ENCODE results near the gene MSANTD3. TPM values are rescaled to one million over a fixed set of nuclear protein-coding genes. Genes with fewer than 3 reads are reported as not detected.
A peak's percentile ranks its signal among the peaks of the same experiment; 100 is the strongest.
"Not testable (repeated sequence)": the region's sequence is repeated elsewhere in the genome, so short reads cannot be mapped to it uniquely, and the experiment has no call there.

The MSANTD3 gene
- 38.9 and 45.1 TPM in 2 replicates for total RNA-seq

GRCh38 chr9:100426530-100427365, at the start of gene MSANTD3:
Gene MSANTD3, plus strand, starts transcription at chr9:100427143. Its CDS starts 14,796 bp downstream, at chr9:100441939.
- peak; percentile 78 to 90 for DNase-seq (ENCODE audit: low read depth in 2 of 2)

GRCh38 chr9:100379862-100380261, 47.1 kb upstream of the MSANTD3 start:
- peak in 1 of 2 donors; percentile 71 for DNase-seq (ENCODE audit: low read depth in 2 of 2)

- not testable (repeated sequence) for DNase-seq (ENCODE audit: low read depth in 2 of 2)
These were observed 34.0 kb upstream of the MSANTD3 start for GRCh38 chr9:100392989-100393388.

- DNase-seq (ENCODE audit: low read depth in 2 of 2), result no peak
These were observed 32.8 kb upstream of the MSANTD3 start for GRCh38 chr9:100394032-100394695.

GRCh38 chr9:100394816-100395215, 32.1 kb upstream of the MSANTD3 start:
- DNase-seq (ENCODE audit: low read depth in 2 of 2), result peak in 1 of 2 donors; percentile 38

GRCh38 chr9:100396769-100397168, 30.2 kb upstream of the MSANTD3 start:
- no peak for DNase-seq (ENCODE audit: low read depth in 2 of 2)

GRCh38 chr9:100397529-100398266, 29.2 kb upstream of the MSANTD3 start:
- DNase-seq (ENCODE audit: low read depth in 2 of 2), result no peak

- DNase-seq (ENCODE audit: low read depth in 2 of 2), result no peak
These were observed 25.9 kb upstream of the MSANTD3 start for GRCh38 chr9:100401042-100401441.

GRCh38 chr9:100406962-100407361, 20.0 kb upstream of the MSANTD3 start:
- no peak for DNase-seq (ENCODE audit: low read depth in 2 of 2)

- no peak for DNase-seq (ENCODE audit: low read depth in 2 of 2)
These were observed 18.3 kb upstream of the MSANTD3 start for GRCh38 chr9:100408546-100409175.

- no peak for DNase-seq (ENCODE audit: low read depth in 2 of 2)
These were observed 17.8 kb upstream of the MSANTD3 start for GRCh38 chr9:100409176-100409556.

- DNase-seq (ENCODE audit: low read depth in 2 of 2), result peak; percentile 88 to 91
These were observed 15.3 kb upstream of the MSANTD3 start for GRCh38 chr9:100411472-100412283.

- no peak for DNase-seq (ENCODE audit: low read depth in 2 of 2)
These were observed 13.0 kb upstream of the MSANTD3 start for GRCh38 chr9:100413839-100414420.

GRCh38 chr9:100417815-100418214, 9.1 kb upstream of the MSANTD3 start:
- no peak for DNase-seq (ENCODE audit: low read depth in 2 of 2)

GRCh38 chr9:100419166-100419565, 7.8 kb upstream of the MSANTD3 start:
- no peak for DNase-seq (ENCODE audit: low read depth in 2 of 2)

- not testable (repeated sequence) for DNase-seq (ENCODE audit: low read depth in 2 of 2)
These were observed 5.8 kb upstream of the MSANTD3 start for GRCh38 chr9:100421116-100421515.

GRCh38 chr9:100425758-100426157, 1.2 kb upstream of the MSANTD3 start:
- peak in 1 of 2 donors; percentile 80 for DNase-seq (ENCODE audit: low read depth in 2 of 2)

GRCh38 chr9:100426189-100426529, 784 bp upstream of the MSANTD3 start:
- DNase-seq (ENCODE audit: low read depth in 2 of 2), result no peak

- peak; percentile 63 to 79 for DNase-seq (ENCODE audit: low read depth in 2 of 2)
These were observed 672 bp downstream of the MSANTD3 start for GRCh38 chr9:100427366-100428263.
